H1 (cell line): Measurements from ENCODE around the gene BRD1.

Experiments used
- CBX8 ChIP-seq: fragments of 300-800, 300-1000 bp; sonication (generic); IDR thresholded peaks from 2 replicates; pipeline ENCODE4 v1.7.1; 2016; ENCODE audit warnings: low read depth, low read length, borderline replicate concordance
- CHD1 ChIP-seq: IDR thresholded peaks from 2 replicates; pipeline ENCODE4 v1.6.1; 2012; ENCODE audit warnings: low read depth, low read length, improper control_type of control experiment
- CHD2 ChIP-seq: IDR thresholded peaks from 2 replicates; pipeline ENCODE4 v1.6.1; 2012; ENCODE audit warnings: low read length, improper control_type of control experiment
- CTCF ChIP-seq, 3 experiments: IDR thresholded peaks; 1 replicate in 2 of 3; 2 replicates in 1 of 3; pipeline versions ENCODE4 v1.5.1 to v1.6.1; 2011; ENCODE audit warnings: low read length in 3 of 3, mild to moderate bottlenecking in 3 of 3, inconsistent platforms in 2 of 3, low read depth in 1 of 3, moderate library complexity in 1 of 3; ENCODE audit not compliant: insufficient read depth in 1 of 3; ENCODE audit errors: control extremely low read depth in 1 of 3
- FOSL1 ChIP-seq: IDR thresholded peaks from 2 replicates; pipeline ENCODE4 v1.6.1; 2011; ENCODE audit warnings: mild to moderate bottlenecking, low read depth, low read length, moderate library complexity; ENCODE audit not compliant: insufficient read depth
- HDAC2 ChIP-seq, 2 experiments: fragments of 300-600 bp in 1 of 2; sonication (generic) in 1 of 2; IDR thresholded peaks; 2 replicates each; pipeline ENCODE4 v1.6.1; 2011 to 2012; ENCODE audit warnings: low read depth in 2 of 2, low read length in 2 of 2, mild to moderate bottlenecking in 2 of 2, moderate library complexity in 2 of 2, borderline replicate concordance in 1 of 2, inconsistent platforms in 1 of 2
- JUND ChIP-seq: IDR thresholded peaks from 2 replicates; pipeline ENCODE4 v1.6.1; 2011; ENCODE audit warnings: mild to moderate bottlenecking, improper control_type of control experiment, low read length
- KDM1A ChIP-seq: fragments of 200-600, 300-600 bp; sonication (generic); IDR thresholded peaks from 2 replicates; pipeline ENCODE4 v1.7.1; 2016; ENCODE audit warnings: mild to moderate bottlenecking, low read length, borderline replicate concordance
- POLR2AphosphoS5 ChIP-seq: IDR thresholded peaks from 2 replicates; pipeline ENCODE4 v1.6.1; 2011; ENCODE audit warnings: low read depth, low read length
- RAD21 ChIP-seq, 2 experiments: IDR thresholded peaks in 1 of 2; conservative IDR thresholded peaks in 1 of 2; 2 replicates each; pipeline ENCODE4 v1.6.1; 2011; ENCODE audit warnings: low read depth in 2 of 2, low read length in 2 of 2, improper control_type of control experiment in 1 of 2, inconsistent platforms in 1 of 2, mild to moderate bottlenecking in 1 of 2, moderate library complexity in 1 of 2
- RFX5 ChIP-seq: IDR thresholded peaks from 2 replicates; pipeline ENCODE4 v1.6.1; 2011; ENCODE audit warnings: low read depth, low read length, improper control_type of control experiment, borderline replicate concordance
- TAF1 ChIP-seq: IDR thresholded peaks from 2 replicates; pipeline ENCODE4 v1.6.1; 2011; ENCODE audit warnings: mild to moderate bottlenecking, low read depth, low read length

DNA sequence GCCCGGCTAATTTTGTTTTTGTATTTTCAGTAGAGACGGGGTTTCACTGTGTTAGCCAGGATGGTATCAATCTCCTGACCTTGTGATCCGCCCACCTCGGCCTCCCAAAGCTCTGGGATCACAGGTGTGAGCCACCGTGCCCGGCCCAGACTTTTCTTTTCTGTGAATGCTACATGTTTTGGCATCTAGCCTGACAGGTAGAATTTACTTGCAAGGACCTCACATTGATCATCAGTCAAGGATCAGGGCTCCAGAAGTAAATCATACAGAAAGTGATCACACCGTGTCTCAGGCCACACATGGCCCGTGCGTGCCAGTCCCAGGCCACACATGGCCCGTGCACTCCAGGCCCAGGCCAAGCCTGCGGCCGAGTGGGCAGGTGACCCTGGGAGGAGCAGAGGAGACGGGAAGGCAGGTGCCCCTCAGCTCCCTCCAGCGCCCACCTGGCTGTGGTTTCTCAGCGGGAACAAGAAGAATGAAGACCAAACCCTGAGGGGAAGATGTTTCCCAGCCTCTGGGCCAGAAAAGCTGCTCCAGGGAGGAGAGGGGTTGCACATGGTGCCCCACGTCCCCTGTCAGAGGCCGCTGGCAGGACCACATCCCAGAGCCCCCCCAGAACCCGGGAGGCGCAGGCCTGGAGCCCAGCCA, 76.2 kb downstream of the BRD1 start:
- TF ChIP-seq RFX5 = no peak
- TF ChIP-seq JUND = no peak
- TF ChIP-seq CTCF (IDR thresholded peaks at IDR 0.05; ENCODE audit: control extremely low read depth in 1 of 3, insufficient read depth in 1 of 3, low read depth in 1 of 3, low read length in 3 of 3) = no peak
- no peak for TF ChIP-seq RAD21 (IDR thresholded peaks at IDR 0.05 in 1 of 2, conservative IDR thresholded peaks at IDR 0.05 in 1 of 2; ENCODE audit: low read depth in 2 of 2, low read length in 2 of 2)
- TF ChIP-seq KDM1A = no peak
- no peak for TF ChIP-seq FOSL1
- no peak for TF ChIP-seq CHD1
- no peak for TF ChIP-seq CHD2
- no peak for TF ChIP-seq POLR2AphosphoS5
- TF ChIP-seq TAF1 = no peak
- no peak for TF ChIP-seq HDAC2 (IDR thresholded peaks at IDR 0.05; ENCODE audit: borderline replicate concordance in 1 of 2, low read depth in 2 of 2, low read length in 2 of 2)
- no peak for TF ChIP-seq CBX8
